Naive B cell (primary cell): Measurements from ENCODE around the gene SUPT3H. TPM values are rescaled to one million over a fixed set of nuclear protein-coding genes. Genes with fewer than 3 reads are reported as not detected.

Experiments used
- ATAC-seq, 2 donors: fragments of 150-1000 bp; cut with Tn5 transposase; 2 replicates each; pipeline ENCODE4 v1.10.0; 2021; ENCODE audit warnings: low read depth in 2 of 2, mild to moderate bottlenecking in 2 of 2, moderate library complexity in 2 of 2
- DNase-seq: peaks from one replicate; pipeline ENCODE4 v3.0.0; 2022
- H3K27ac Mint-ChIP-seq, 6 donors: one replicate each; pipeline ENCODE4 v1.8.0; 2020 to 2022; ENCODE audit warnings: mild to moderate bottlenecking in 6 of 6, mixed read lengths in 6 of 6, moderate library complexity in 5 of 6, inconsistent platforms in 2 of 6
- H3K27me3 Mint-ChIP-seq, 3 donors: one replicate each; pipeline ENCODE4 v1.8.0; 2021 to 2022; ENCODE audit warnings: mixed read lengths in 3 of 3, mild to moderate bottlenecking in 1 of 3
- H3K36me3 Mint-ChIP-seq, 2 donors: one replicate each; pipeline ENCODE4 v1.8.0; 2020 to 2022; ENCODE audit warnings: mixed read lengths in 2 of 2, inconsistent platforms in 1 of 2, mild to moderate bottlenecking in 1 of 2
- H3K4me1 Mint-ChIP-seq, 3 donors: one replicate each; pipeline ENCODE4 v1.8.0; 2020 to 2022; ENCODE audit warnings: mixed read lengths in 3 of 3, inconsistent platforms in 1 of 3, mild to moderate bottlenecking in 1 of 3, moderate library complexity in 1 of 3
- H3K4me3 Mint-ChIP-seq, 8 donors: one replicate each; pipeline ENCODE4 v1.8.0; 2020 to 2022; ENCODE audit warnings: mild to moderate bottlenecking in 8 of 8, mixed read lengths in 8 of 8, moderate library complexity in 8 of 8, inconsistent platforms in 2 of 8
- H3K9me3 Mint-ChIP-seq, 7 donors: one replicate each; pipeline ENCODE4 v1.8.0; 2020 to 2022; ENCODE audit warnings: mixed read lengths in 7 of 7, mild to moderate bottlenecking in 5 of 7, inconsistent platforms in 2 of 7, moderate library complexity in 1 of 7
- polyA plus RNA-seq, 6 donors: library from polyadenylated mRNA; unstranded; fragments of 300-500 nt; fragmentation: Illumina TruSeq; gene quantifications; one replicate each; pipeline ENCODE4 v1.2.3, GENCODE V29; 2021; ENCODE audit warnings: low read depth in 6 of 6

Gene SUPT3H
- polyA plus RNA-seq, 6 donors from 2014 or later, result 3.7 to 8.6 (median 6.7) TPM

DNA sequence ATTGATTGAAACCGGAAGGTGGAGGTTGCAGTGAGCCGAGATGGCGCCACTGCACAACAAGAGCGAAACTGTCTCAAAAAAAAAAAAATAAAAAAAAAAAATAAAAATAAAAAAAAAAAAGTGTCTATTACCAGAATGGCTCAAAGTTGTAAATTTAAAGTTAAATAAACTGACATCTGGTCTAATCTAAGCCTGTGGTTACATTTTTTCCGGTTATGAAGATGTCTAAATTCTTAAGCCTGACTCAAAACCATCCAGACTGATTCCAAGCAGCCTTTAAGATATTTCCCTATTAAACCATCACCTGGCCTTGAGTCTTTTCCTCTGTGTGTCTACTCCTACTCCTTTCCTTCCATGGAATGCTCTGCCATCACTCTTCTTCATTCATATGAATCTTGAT, 421.3 kb downstream of the SUPT3H start:
- Mint-ChIP-seq H3K4me1 (no peaks in the 10 kb centered on the region), H3K27ac (peak overlapping the region in 1 of 6 donors; percentile 71), H3K9me3 (peaks cover 0 to 15% (median 5%) of the 10 kb centered on the region in 7 donors), H3K36me3 (peaks cover 11 to 31% of the 10 kb centered on the region in 2 donors), H3K4me3 (no peak overlapping the region), H3K27me3 (no peaks in the 10 kb centered on the region)
- DNase-seq (no peak), ATAC-seq (no peak)

- ATAC-seq (no peak), DNase-seq (no peak)
- peaks cover 23 to 41% of the 10 kb centered on the region in 2 donors for H3K36me3 Mint-ChIP-seq
- H3K27ac Mint-ChIP-seq, result no peak overlapping the region
- no peaks in the 10 kb centered on the region for H3K4me1 Mint-ChIP-seq
- no peaks in the 10 kb centered on the region for H3K27me3 Mint-ChIP-seq
- peaks cover 5 to 27% (median 13%) of the 10 kb centered on the region in 7 donors for H3K9me3 Mint-ChIP-seq
- H3K4me3 Mint-ChIP-seq, result peak overlapping the region in 1 of 8 donors; percentile 56
Measured at GRCh38 chr6:44955145-44955544, 422.6 kb downstream of the SUPT3H start.

- ATAC-seq (no peak), DNase-seq (no peak)
- Mint-ChIP-seq H3K27me3 (no peaks in the 10 kb centered on the region), H3K36me3 (peaks cover 24 to 48% of the 10 kb centered on the region in 2 donors), H3K9me3 (peaks cover 5 to 36% (median 22%) of the 10 kb centered on the region in 7 donors), H3K27ac (no peak overlapping the region), H3K4me3 (no peak overlapping the region), H3K4me1 (no peaks in the 10 kb centered on the region)
Measured at GRCh38 chr6:44954281-44954680, 423.5 kb downstream of the SUPT3H start.

DNA sequence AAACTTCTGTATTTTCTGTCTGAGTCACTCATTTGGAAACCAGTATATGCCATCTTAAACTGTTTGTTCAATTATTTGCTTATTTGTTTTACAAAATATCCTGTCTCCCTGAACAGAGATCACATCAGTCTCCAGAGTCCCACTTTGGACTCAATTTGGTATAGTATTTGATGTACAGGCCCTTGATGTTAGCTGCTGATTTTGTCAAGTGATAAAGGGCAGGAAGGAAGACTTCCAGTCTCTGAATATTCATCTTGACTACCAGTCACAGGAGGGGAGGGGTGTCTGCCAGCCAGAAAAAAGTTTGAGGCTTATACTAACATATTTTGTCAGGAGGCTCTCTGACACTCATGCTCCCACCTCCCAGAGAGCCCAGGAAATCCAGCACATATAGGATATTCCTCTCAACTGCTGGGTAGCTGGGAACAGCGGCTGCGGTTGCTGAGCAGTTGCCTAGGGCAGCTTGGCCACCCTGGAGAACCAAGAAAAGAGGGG, 426.4 kb downstream of the SUPT3H start:
- H3K9me3 Mint-ChIP-seq, result peaks cover 5 to 52% (median 34%) of the 10 kb centered on the region in 7 donors
- H3K36me3 Mint-ChIP-seq, result peaks cover 30 to 47% of the 10 kb centered on the region in 2 donors
- H3K27me3 Mint-ChIP-seq, result no peaks in the 10 kb centered on the region
- ATAC-seq, result no peak
- no peaks in the 10 kb centered on the region for H3K4me1 Mint-ChIP-seq
- DNase-seq, result no peak
- no peak overlapping the region for H3K4me3 Mint-ChIP-seq
- no peak overlapping the region for H3K27ac Mint-ChIP-seq

DNA sequence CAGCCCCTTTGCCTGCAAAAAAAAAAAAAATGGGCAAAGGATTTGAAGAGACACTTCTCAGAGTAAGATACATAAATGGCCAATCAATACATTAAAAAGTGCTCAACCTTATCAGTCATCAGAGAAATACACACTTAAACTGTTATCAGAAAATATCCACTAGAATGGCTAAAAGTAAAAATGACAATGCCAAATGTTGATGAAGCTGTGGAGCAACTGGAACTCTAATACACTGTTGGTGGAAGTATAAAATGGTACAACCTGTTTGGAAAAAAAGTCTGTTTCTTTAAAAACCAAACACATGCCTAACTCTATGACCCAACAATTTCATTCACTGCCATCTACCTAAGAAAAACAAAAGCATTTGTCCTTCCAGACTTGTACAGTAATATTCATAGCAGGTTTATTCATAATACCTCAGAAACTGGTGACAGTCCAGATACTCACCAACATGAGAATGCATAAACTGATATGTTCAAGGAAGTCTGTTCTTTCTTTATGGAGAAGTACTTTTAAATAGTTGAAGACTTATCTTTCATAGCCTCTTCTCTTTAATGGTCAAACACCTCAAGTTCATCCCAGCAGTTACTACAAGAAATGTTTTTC, 428.0 kb downstream of the SUPT3H start:
- DNase-seq, result no peak
- Mint-ChIP-seq H3K9me3 (peaks cover 5 to 61% (median 34%) of the 10 kb centered on the region in 7 donors), H3K36me3 (peaks cover 34 to 47% of the 10 kb centered on the region in 2 donors)

GRCh38 chr6:44943541-44943940, 434.2 kb downstream of the SUPT3H start:
- H3K9me3 Mint-ChIP-seq, result peaks cover 9 to 54% (median 12%) of the 10 kb centered on the region in 7 donors
- H3K27me3 Mint-ChIP-seq, result no peaks in the 10 kb centered on the region
- no peak overlapping the region for H3K27ac Mint-ChIP-seq
- peaks cover 33 to 34% of the 10 kb centered on the region in 2 donors for H3K36me3 Mint-ChIP-seq
- ATAC-seq, result no peak
- no peaks in the 10 kb centered on the region for H3K4me1 Mint-ChIP-seq
- no peak overlapping the region for H3K4me3 Mint-ChIP-seq
- no peak for DNase-seq

More for the DNA sequence above, 428.0 kb downstream of the SUPT3H start:
- H3K27me3 Mint-ChIP-seq, result no peaks in the 10 kb centered on the region
- no peak for ATAC-seq
- H3K4me1 Mint-ChIP-seq, result no peaks in the 10 kb centered on the region
- H3K27ac Mint-ChIP-seq, result no peak overlapping the region
- H3K4me3 Mint-ChIP-seq, result no peak overlapping the region

DNA sequence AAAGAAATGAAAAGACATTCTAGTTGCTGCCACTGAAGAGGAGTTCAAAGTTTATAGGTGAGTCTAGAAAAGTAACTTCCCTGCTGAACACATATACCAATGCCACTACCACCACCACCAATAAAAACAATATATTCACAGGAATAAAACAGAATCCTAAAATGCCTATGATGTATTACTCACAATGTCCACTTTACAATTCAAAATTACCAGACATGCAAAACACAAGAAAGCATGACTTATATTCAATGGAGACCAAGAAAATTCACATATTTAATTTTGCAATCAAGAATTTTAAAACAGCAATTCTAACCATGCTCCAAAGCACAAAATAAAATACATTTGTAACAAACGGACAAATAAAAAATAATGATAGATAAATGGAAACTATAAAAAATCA, 434.9 kb downstream of the SUPT3H start:
- Mint-ChIP-seq H3K4me1 (no peaks in the 10 kb centered on the region), H3K36me3 (peaks cover 33 to 34% of the 10 kb centered on the region in 2 donors), H3K27ac (no peak overlapping the region), H3K4me3 (peak overlapping the region in 1 of 8 donors; percentile 22), H3K9me3 (peaks cover 8 to 53% (median 12%) of the 10 kb centered on the region in 7 donors), H3K27me3 (no peaks in the 10 kb centered on the region)
- no peak for ATAC-seq
- DNase-seq, result no peak

DNA sequence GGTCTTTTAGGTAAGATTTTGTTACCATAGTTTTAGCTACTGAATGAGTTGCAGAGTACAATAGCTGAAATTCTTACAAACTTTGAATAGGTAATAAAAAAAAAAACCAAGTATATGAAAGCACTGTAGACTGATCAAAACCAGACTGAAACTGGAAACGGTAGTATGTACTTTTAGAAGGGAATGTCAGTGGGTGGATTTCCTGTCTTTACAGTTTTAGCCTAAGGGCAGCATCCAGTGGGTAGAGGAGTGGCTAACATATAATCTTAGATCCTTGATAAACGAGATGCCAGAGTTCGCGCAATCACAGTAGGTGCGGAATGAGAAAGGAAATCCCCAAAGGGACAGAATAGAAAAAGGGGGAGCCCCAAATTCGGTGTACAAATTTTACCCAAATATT, 435.5 kb downstream of the SUPT3H start:
- no peaks in the 10 kb centered on the region for H3K27me3 Mint-ChIP-seq
- peak overlapping the region in 1 of 8 donors; percentile 64 for H3K4me3 Mint-ChIP-seq
- ATAC-seq (no peak), DNase-seq (no peak)
- peaks cover 33 to 34% of the 10 kb centered on the region in 2 donors for H3K36me3 Mint-ChIP-seq
- no peak overlapping the region for H3K27ac Mint-ChIP-seq
- H3K4me1 Mint-ChIP-seq, result no peaks in the 10 kb centered on the region
- H3K9me3 Mint-ChIP-seq, result peaks cover 6 to 47% (median 11%) of the 10 kb centered on the region in 7 donors

DNA sequence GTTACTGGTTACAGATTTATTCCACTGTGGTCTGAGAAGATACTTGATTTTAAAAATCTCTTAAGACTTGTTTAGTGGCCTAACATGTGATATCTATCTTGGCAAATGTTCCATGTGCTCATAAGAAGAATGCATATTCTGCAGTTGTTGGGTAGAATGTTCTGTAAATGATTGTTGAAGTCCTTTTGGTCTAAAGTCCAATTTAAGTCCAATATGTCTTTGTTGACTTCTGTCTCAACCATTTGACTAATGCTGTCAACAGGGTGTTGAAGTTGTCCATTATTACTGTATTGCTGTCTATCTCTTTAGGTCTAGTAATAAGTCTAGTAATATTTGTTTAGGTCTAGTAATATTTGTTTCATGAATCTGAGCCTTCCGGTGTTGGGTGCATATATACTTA, 437.4 kb downstream of the SUPT3H start:
- ATAC-seq (no peak), DNase-seq (no peak)
- Mint-ChIP-seq H3K4me3 (no peak overlapping the region), H3K27me3 (no peaks in the 10 kb centered on the region), H3K4me1 (no peaks in the 10 kb centered on the region), H3K9me3 (peaks cover 6 to 39% (median 10%) of the 10 kb centered on the region in 7 donors), H3K27ac (no peak overlapping the region), H3K36me3 (peaks cover 24 to 27% of the 10 kb centered on the region in 2 donors)

DNA sequence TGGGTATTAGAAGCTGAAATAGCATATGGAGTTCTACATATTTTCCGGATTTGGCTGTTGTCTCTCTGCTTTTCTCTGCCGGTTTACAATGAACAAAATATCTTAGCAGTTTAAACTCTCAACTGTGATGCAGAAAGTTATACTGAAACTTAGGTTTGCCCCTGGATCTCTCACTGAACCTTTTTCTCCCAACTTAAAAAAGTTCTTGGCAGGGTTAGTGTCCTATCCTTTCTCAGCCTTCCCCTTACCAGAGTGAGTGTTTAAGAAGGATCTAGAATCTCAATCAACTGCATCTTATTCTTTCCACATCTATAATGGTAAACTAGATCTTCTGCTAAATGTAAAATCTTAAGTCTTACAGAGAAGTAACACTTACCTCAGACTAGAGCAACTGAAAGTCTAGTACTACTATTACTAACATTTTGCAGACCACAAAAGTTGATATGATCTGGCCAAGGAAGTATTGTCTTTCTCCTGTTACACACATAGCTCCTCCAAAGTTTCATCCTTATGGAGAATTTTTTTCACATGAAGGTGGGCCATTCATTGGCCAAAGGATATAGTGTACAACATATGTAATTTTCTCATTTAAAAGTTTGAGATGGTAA, 441.9 kb downstream of the SUPT3H start:
- peaks cover 0 to 2% (median 0%) of the 10 kb centered on the region in 3 donors for H3K4me1 Mint-ChIP-seq
- no peaks in the 10 kb centered on the region for H3K27me3 Mint-ChIP-seq
- peaks cover 0 to 19% (median 5%) of the 10 kb centered on the region in 7 donors for H3K9me3 Mint-ChIP-seq
- H3K27ac Mint-ChIP-seq, result no peak overlapping the region
- H3K36me3 Mint-ChIP-seq, result peaks cover 11 to 13% of the 10 kb centered on the region in 2 donors
- H3K4me3 Mint-ChIP-seq, result no peak overlapping the region
- ATAC-seq (no peak), DNase-seq (no peak)

GRCh38 chr6:44933108-44933507, 444.6 kb downstream of the SUPT3H start:
- peaks cover 0 to 3% of the 10 kb centered on the region in 2 donors for H3K36me3 Mint-ChIP-seq
- ATAC-seq (no peak), DNase-seq (no peak)
- H3K27ac Mint-ChIP-seq, result no peak overlapping the region
- H3K9me3 Mint-ChIP-seq, result peaks cover 0 to 3% (median 0%) of the 10 kb centered on the region in 7 donors
- H3K4me3 Mint-ChIP-seq, result peak overlapping the region in 3 of 8 donors; percentile 1 to 54 (median 51)
- H3K4me1 Mint-ChIP-seq, result peaks cover 0 to 2% (median 0%) of the 10 kb centered on the region in 3 donors
- no peaks in the 10 kb centered on the region for H3K27me3 Mint-ChIP-seq

DNA sequence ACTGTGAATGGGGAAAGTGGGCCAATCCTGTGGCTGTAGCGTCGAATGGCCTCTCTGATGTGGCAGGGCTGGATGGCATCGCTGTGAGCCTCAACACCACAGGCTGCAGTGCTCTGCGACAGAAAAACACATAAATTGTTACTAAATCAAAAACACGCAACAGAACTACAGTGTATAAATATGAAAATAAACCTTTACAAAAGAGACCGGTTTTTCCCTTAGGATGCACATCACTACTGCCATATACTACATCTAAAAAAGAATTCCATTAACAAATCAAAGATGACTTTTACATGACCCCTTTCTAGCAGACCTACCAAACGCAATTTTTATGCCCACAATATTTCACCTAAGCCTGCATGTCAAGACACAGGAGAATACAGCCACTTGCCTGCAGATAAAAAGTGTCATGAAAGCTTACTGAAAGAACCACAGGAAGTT, 445.1 kb downstream of the SUPT3H start:
- Mint-ChIP-seq H3K36me3 (peaks cover 0 to 3% of the 10 kb centered on the region in 2 donors), H3K4me3 (peak overlapping the region in 1 of 8 donors; percentile 54), H3K9me3 (peaks cover 0 to 3% (median 0%) of the 10 kb centered on the region in 7 donors), H3K27me3 (no peaks in the 10 kb centered on the region), H3K4me1 (peaks cover 0 to 2% (median 0%) of the 10 kb centered on the region in 3 donors), H3K27ac (peak overlapping the region in 1 of 6 donors; percentile 54)
- DNase-seq (no peak), ATAC-seq (no peak)

DNA sequence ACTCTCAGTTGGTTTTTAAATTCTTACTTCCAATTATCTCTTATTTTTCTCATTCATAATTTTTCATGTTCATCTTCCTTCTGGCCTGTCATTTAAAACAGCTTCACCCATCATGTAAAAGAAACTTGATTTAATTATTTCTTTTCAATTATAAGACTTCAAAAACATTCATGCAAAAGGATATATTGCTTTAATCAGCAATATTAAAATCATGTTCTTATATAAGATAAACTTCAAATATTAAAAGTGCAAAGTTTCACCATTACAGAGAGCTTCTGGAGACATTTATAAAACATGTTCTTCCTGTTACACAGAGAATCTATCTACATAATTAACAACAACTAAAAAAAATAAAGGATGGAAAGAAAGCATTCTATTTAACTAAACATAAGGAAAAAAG, 446.3 kb downstream of the SUPT3H start:
- Mint-ChIP-seq H3K36me3 (peaks cover 0 to 3% of the 10 kb centered on the region in 2 donors), H3K27ac (peak overlapping the region in 1 of 6 donors; percentile 67), H3K4me3 (no peak overlapping the region), H3K4me1 (peaks cover 0 to 2% (median 0%) of the 10 kb centered on the region in 3 donors), H3K27me3 (no peaks in the 10 kb centered on the region), H3K9me3 (no peaks in the 10 kb centered on the region)
- DNase-seq (no peak), ATAC-seq (no peak)

- H3K36me3 Mint-ChIP-seq, result peaks cover 0 to 3% of the 10 kb centered on the region in 2 donors
- no peaks in the 10 kb centered on the region for H3K27me3 Mint-ChIP-seq
- no peaks in the 10 kb centered on the region for H3K9me3 Mint-ChIP-seq
- H3K27ac Mint-ChIP-seq, result no peak overlapping the region
- no peak overlapping the region for H3K4me3 Mint-ChIP-seq
- H3K4me1 Mint-ChIP-seq, result no peaks in the 10 kb centered on the region
- ATAC-seq, result no peak
- DNase-seq, result no peak
Measured at GRCh38 chr6:44926556-44926955, 451.2 kb downstream of the SUPT3H start.
